ENCODE measurements around the gene STEAP3.

DNA sequence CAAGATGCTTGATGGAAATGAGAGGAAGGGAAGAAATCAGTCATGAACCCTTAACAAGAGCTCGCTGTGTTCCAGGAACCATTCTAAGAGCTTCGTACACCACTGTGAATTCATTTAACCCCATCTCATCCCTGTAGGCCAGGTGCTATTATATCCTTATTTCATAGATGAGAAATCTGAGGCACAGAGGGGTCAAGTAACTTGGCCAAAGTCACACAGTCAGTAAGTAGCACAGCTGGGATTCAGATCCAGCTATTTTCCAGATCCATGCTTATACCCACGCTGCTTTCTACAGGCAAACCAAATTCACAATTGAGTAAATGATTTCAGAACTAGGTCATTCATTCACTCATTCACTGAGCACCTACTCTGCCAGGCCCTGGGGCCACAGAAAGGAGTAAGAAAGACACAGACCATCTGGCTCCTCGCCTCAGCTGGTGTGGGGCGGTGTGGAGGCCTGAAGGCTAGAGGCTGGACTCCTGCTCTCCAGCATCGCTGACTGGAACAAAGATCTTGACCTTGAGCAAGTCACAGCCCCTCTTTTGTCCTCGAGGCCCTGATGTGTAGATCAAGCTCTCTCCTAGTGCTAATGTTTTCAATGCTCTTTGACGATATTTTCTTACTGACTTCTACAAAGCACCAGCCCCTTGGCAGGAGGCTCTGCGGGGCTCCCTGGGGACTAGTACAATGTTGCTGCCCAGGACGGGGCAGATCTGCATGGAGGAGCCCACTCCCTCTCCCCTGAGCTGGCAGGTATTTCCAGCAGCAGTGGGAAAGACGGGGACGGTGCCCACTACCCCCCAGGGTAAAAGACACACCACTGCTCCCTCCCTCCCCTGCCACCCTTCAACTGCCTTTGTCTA, 26.5 kb downstream of the STEAP3 start:
- TF ChIP-seq POLR2A (IDR thresholded peaks at IDR 0.05) (no peak), POLR2AphosphoS5 (IDR thresholded peaks at IDR 0.05) (no peak), EP300 (IDR thresholded peaks at IDR 0.05) (no peak)
- TF ChIP-seq, protein P1, sequence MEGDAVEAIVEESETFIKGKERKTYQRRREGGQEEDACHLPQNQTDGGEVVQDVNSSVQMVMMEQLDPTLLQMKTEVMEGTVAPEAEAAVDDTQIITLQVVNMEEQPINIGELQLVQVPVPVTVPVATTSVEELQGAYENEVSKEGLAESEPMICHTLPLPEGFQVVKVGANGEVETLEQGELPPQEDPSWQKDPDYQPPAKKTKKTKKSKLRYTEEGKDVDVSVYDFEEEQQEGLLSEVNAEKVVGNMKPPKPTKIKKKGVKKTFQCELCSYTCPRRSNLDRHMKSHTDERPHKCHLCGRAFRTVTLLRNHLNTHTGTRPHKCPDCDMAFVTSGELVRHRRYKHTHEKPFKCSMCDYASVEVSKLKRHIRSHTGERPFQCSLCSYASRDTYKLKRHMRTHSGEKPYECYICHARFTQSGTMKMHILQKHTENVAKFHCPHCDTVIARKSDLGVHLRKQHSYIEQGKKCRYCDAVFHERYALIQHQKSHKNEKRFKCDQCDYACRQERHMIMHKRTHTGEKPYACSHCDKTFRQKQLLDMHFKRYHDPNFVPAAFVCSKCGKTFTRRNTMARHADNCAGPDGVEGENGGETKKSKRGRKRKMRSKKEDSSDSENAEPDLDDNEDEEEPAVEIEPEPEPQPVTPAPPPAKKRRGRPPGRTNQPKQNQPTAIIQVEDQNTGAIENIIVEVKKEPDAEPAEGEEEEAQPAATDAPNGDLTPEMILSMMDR (IDR thresholded peaks at IDR 0.05), result no peak
